Measurements from ENCODE around the gene CTIF.

Gene CTIF

GRCh38 chr18:48814490-48815178 lies 275.8 kb downstream of the CTIF start:
- no peak for FAIRE-seq

GRCh38 chr18:48815179-48815515 lies 276.3 kb downstream of the CTIF start:
- FAIRE-seq (no peak), DNase-seq (ENCODE audit: low spot score) (no peak)

More at GRCh38 chr18:48814490-48815178, 275.8 kb downstream of the CTIF start:
- DNase-seq (ENCODE audit: low spot score) = no peak

- no peak for DNase-seq (ENCODE audit: low spot score)
- FAIRE-seq = no peak
Observed at GRCh38 chr18:48815581-48816324, 276.9 kb downstream of the CTIF start.

GRCh38 chr18:48816554-48816953 lies 277.7 kb downstream of the CTIF start:
- FAIRE-seq (no peak), DNase-seq (ENCODE audit: low spot score) (no peak)

GRCh38 chr18:48817021-48817461 lies 278.2 kb downstream of the CTIF start:
- DNase-seq (ENCODE audit: low spot score) = no peak
- FAIRE-seq = no peak

- FAIRE-seq (no peak), DNase-seq (ENCODE audit: low spot score) (no peak)
Observed at GRCh38 chr18:48818329-48819254, 279.8 kb downstream of the CTIF start.

GRCh38 chr18:48819276-48819675 lies 280.4 kb downstream of the CTIF start:
- no peak for FAIRE-seq
- no peak for DNase-seq (ENCODE audit: low spot score)

GRCh38 chr18:48819781-48820482 lies 281.1 kb downstream of the CTIF start:
- no peak for FAIRE-seq
- DNase-seq (ENCODE audit: low spot score) = no peak

- DNase-seq (ENCODE audit: low spot score) (no peak), FAIRE-seq (no peak)
Observed at GRCh38 chr18:48820483-48821250, 281.8 kb downstream of the CTIF start.

GRCh38 chr18:48821251-48821590 lies 282.4 kb downstream of the CTIF start:
- FAIRE-seq (no peak), DNase-seq (ENCODE audit: low spot score) (no peak)

- FAIRE-seq (no peak), DNase-seq (ENCODE audit: low spot score) (no peak)
Observed at GRCh38 chr18:48821845-48822244, 283.0 kb downstream of the CTIF start.

- FAIRE-seq (no peak), DNase-seq (ENCODE audit: low spot score) (no peak)
Observed at GRCh38 chr18:48824231-48824970, 285.6 kb downstream of the CTIF start.

- DNase-seq (ENCODE audit: low spot score) (no peak), FAIRE-seq (no peak)
Observed at GRCh38 chr18:48825101-48825745, 286.4 kb downstream of the CTIF start.

GRCh38 chr18:48826271-48826670 lies 287.4 kb downstream of the CTIF start:
- no peak for DNase-seq (ENCODE audit: low spot score)
- FAIRE-seq = no peak

- DNase-seq (ENCODE audit: low spot score) (no peak), FAIRE-seq (no peak)
Observed at GRCh38 chr18:48826806-48827205, 288.0 kb downstream of the CTIF start.

GRCh38 chr18:48827291-48828193 lies 288.7 kb downstream of the CTIF start:
- DNase-seq (ENCODE audit: low spot score) (no peak), FAIRE-seq (no peak)

- FAIRE-seq (no peak), DNase-seq (ENCODE audit: low spot score) (no peak)
Observed at GRCh38 chr18:48828194-48828545, 289.3 kb downstream of the CTIF start.

GRCh38 chr18:48828691-48829442 lies 290.0 kb downstream of the CTIF start:
- FAIRE-seq = no peak
- no peak for DNase-seq (ENCODE audit: low spot score)
